BE2C (cell line): ENCODE results near the gene EDAR.

Experiments
- DNase-seq: peaks from one replicate; pipeline ENCODE4 v3.0.0-alpha.2; 2020
- H3K27me3 ChIP-seq: fragments of 250-450 bp; sonication (Bioruptor Pico); 2 replicates; pipeline ENCODE4 v1.5.1; 2020; ENCODE audit warnings: mild to moderate bottlenecking
- H3K36me3 ChIP-seq: fragments of 250-450 bp; sonication (Bioruptor Pico); 2 replicates; pipeline ENCODE4 v1.5.1; 2020; ENCODE audit warnings: mild to moderate bottlenecking
- H3K4me1 ChIP-seq: fragments of 250-450 bp; sonication (Bioruptor Pico); 2 replicates; pipeline ENCODE4 v1.5.1; 2020
- H3K4me3 ChIP-seq: 2 replicates; pipeline ENCODE4 v1.5.1; 2011; ENCODE audit warnings: low read depth, low read length
- H3K9me3 ChIP-seq: fragments of 250-450 bp; sonication (Bioruptor Pico); 2 replicates; pipeline ENCODE4 v1.5.1; 2020
- CTCF ChIP-seq: IDR thresholded peaks from 2 replicates; pipeline ENCODE4 v1.5.1; 2012; ENCODE audit warnings: mild to moderate bottlenecking, low read depth, low read length

The EDAR gene

DNA sequence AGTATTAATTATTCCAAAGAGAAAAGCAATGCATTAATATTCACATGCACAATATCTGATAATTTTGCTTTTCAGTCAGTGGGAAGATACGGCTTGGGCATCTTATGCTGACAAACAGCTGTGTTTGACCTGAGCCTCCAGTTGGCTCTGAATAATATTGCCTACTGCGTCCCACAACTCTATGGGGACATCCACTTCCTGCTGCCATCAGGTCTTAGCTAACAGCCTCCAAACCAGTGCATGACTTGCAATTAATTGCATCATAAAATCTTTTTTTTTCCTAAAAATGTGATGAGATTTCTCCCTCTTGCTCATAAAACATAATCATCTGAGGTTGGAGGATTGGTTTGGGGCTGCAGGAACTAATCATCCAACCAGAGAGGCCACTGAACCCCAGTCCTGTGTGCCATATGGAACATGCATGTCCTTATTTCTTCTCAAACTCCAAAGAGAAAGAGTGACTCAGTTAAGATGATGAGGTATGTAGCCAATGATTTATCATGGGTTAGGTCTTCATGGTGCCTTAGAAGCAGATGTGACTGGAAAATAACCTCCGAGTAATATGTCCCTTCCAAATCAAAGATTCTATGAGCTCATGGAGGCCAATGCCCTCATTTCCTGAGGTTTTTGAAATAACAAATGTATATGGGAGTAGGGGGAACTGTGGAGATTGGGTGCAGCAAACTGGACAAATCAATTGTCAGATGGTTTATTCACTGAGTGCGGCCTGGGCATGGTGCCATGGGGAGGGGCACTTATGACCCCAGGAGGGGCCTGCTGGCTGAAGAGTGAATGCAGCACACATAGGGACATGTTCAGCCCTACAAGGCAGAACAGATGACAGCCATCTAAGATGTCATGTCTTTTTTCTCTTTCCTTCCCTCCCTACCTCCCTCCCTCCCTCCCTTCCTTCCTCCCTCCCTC lies 39.4 kb downstream of the EDAR start:
- no peak for DNase-seq

GRCh38 chr2:108947271-108947907 lies 41.6 kb downstream of the EDAR start:
- no peak for TF ChIP-seq CTCF
- Histone ChIP-seq H3K4me3 (no peak overlapping the region), H3K27me3 (no peaks in the 10 kb centered on the region), H3K4me1 (no peaks in the 10 kb centered on the region), H3K9me3 (no peaks in the 10 kb centered on the region), H3K36me3 (no peaks in the 10 kb centered on the region)
- DNase-seq = no peak

More for the DNA sequence above, 39.4 kb downstream of the EDAR start:
- no peaks in the 10 kb centered on the region for H3K36me3 ChIP-seq
- H3K4me1 ChIP-seq = no peaks in the 10 kb centered on the region
- no peaks in the 10 kb centered on the region for H3K27me3 ChIP-seq
- no peaks in the 10 kb centered on the region for H3K9me3 ChIP-seq
- no peak for TF ChIP-seq CTCF
- no peak overlapping the region for H3K4me3 ChIP-seq

- Histone ChIP-seq H3K9me3 (no peaks in the 10 kb centered on the region), H3K36me3 (no peaks in the 10 kb centered on the region), H3K27me3 (no peaks in the 10 kb centered on the region), H3K4me3 (no peak overlapping the region), H3K4me1 (no peaks in the 10 kb centered on the region)
- no peak for TF ChIP-seq CTCF
- no peak for DNase-seq
Observed at GRCh38 chr2:108946442-108946841, 42.6 kb downstream of the EDAR start.

DNA sequence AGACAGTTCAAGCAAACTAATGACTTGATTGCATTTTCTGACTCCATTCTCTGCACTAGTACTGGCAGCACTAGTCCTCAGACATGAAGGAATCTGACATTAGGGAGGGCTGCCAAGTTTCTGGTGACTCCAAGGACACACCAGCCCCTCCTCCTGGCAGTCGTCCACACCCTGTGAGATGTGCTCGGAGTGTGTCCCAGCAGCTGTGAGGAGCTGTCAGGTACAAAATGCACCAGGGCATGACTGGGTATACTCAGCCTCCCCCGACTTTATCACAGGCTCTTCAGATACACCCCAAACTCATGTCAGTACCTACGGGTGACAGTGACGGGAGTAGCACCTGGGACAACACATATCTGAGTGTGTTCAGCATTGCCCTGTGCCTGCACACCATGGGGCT lies 43.1 kb downstream of the EDAR start:
- Histone ChIP-seq H3K36me3 (no peaks in the 10 kb centered on the region), H3K9me3 (no peaks in the 10 kb centered on the region), H3K4me1 (no peaks in the 10 kb centered on the region), H3K27me3 (no peaks in the 10 kb centered on the region), H3K4me3 (no peak overlapping the region)
- TF ChIP-seq CTCF = no peak
- DNase-seq = no peak

GRCh38 chr2:108944601-108945331 lies 44.3 kb downstream of the EDAR start:
- H3K4me1 ChIP-seq = no peaks in the 10 kb centered on the region
- no peaks in the 10 kb centered on the region for H3K27me3 ChIP-seq
- no peak for DNase-seq
- H3K9me3 ChIP-seq = no peaks in the 10 kb centered on the region
- TF ChIP-seq CTCF = 0 out of 2 replicates have a peak, but pooled peaks have one; percentile 13
- no peak overlapping the region for H3K4me3 ChIP-seq
- H3K36me3 ChIP-seq = no peaks in the 10 kb centered on the region
